Progenitor cell of endocrine pancreas (in vitro differentiated cells): ENCODE data around the gene CD226. TPM values are rescaled to one million over a fixed set of nuclear protein-coding genes. Genes with fewer than 3 reads are reported as not detected.

ENCODE experiments used
- DNase-seq: peaks from one replicate; pipeline ENCODE4 v3.0.0; 2021; ENCODE audit warnings: low spot score; ENCODE audit not compliant: unreplicated experiment
- H3K27ac Mint-ChIP-seq: 2 replicates; pipeline ENCODE4 v1.8.0; 2021; ENCODE audit warnings: mild to moderate bottlenecking, moderate library complexity, mixed read lengths
- H3K27me3 Mint-ChIP-seq: 2 replicates; pipeline ENCODE4 v1.8.0; 2021; ENCODE audit warnings: mixed read lengths
- H3K36me3 Mint-ChIP-seq: 2 replicates; pipeline ENCODE4 v1.8.0; 2022; ENCODE audit warnings: mixed read lengths; ENCODE audit not compliant: insufficient read depth
- H3K4me1 Mint-ChIP-seq: 2 replicates; pipeline ENCODE4 v1.8.0; 2021; ENCODE audit warnings: low read depth, mixed read lengths
- H3K4me3 Mint-ChIP-seq: 2 replicates; pipeline ENCODE4 v1.8.0; 2021; ENCODE audit warnings: low read depth, mild to moderate bottlenecking, moderate library complexity, mixed read lengths
- H3K9me3 Mint-ChIP-seq: 2 replicates; pipeline ENCODE4 v1.8.0; 2021; ENCODE audit warnings: low read depth, mixed read lengths
- total RNA-seq: library from RNA; stranded (reverse); gene quantifications from 2 replicates; pipeline ENCODE4 v1.2.1, GENCODE V29; 2021
- TF ChIP-seq, protein P1 (sequence below): fragments of 200-600 bp; sonication (generic); IDR thresholded peaks from one replicate; pipeline ENCODE4 v1.5.0; 2021; ENCODE audit warnings: antibody characterized with exemption, mild to moderate bottlenecking; ENCODE audit not compliant: unreplicated experiment

CD226 gene
- total RNA-seq, 1 donor from 2014 or later, result 0.55 TPM

DNA sequence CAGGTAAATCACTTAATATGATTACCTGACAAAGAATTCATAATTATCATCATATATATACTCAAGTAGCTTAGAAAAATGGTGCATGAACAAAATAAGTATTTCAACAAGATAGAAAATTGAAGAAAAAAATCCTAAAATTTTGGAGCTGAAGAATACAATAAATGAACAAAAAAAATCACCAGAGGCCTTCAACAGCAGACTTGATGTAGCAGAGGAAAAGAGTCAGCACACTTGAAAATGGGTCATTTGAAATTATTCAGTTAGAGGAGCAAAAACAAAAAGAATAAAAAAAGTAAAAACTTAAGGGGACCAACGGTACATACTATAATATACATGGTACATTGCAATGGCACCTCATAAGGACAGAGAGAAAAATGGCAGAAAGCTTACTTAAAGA, 40.2 kb upstream of the CD226 start:
- Mint-ChIP-seq H3K4me1 (no peaks in the 10 kb centered on the region), H3K4me3 (no peak overlapping the region), H3K27ac (no peak overlapping the region), H3K27me3 (no peaks in the 10 kb centered on the region), H3K36me3 (peaks cover 6% of the 10 kb centered on the region), H3K9me3 (peaks cover 3% of the 10 kb centered on the region)
- TF ChIP-seq, protein P1, sequence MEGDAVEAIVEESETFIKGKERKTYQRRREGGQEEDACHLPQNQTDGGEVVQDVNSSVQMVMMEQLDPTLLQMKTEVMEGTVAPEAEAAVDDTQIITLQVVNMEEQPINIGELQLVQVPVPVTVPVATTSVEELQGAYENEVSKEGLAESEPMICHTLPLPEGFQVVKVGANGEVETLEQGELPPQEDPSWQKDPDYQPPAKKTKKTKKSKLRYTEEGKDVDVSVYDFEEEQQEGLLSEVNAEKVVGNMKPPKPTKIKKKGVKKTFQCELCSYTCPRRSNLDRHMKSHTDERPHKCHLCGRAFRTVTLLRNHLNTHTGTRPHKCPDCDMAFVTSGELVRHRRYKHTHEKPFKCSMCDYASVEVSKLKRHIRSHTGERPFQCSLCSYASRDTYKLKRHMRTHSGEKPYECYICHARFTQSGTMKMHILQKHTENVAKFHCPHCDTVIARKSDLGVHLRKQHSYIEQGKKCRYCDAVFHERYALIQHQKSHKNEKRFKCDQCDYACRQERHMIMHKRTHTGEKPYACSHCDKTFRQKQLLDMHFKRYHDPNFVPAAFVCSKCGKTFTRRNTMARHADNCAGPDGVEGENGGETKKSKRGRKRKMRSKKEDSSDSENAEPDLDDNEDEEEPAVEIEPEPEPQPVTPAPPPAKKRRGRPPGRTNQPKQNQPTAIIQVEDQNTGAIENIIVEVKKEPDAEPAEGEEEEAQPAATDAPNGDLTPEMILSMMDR, result no peak
- DNase-seq, result no peak

DNA sequence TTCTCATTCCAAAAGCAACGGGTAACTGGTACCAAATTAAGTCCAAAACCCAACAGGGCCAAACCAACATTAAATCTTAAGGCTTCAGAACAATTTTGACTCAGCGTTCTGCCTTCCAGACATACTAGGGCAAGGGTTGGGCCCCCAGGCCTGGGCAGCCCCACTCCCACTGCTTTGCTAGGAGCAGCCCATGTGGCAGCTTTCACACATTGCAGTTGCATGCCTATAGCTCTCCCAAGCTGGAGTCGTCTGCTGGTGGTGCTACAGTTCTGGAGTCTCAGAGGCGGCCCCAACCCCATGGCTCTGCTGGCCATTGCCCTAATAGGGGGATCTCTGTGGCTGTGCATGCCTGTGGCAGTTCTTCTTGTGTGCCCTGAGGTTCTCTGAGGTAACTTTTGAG, 37.6 kb upstream of the CD226 start:
- TF ChIP-seq, protein P1, result no peak
- Mint-ChIP-seq H3K27ac (no peak overlapping the region), H3K27me3 (no peaks in the 10 kb centered on the region), H3K4me1 (no peaks in the 10 kb centered on the region), H3K36me3 (peaks cover 4% of the 10 kb centered on the region), H3K9me3 (no peaks in the 10 kb centered on the region), H3K4me3 (no peak overlapping the region)
- no peak for DNase-seq

DNA sequence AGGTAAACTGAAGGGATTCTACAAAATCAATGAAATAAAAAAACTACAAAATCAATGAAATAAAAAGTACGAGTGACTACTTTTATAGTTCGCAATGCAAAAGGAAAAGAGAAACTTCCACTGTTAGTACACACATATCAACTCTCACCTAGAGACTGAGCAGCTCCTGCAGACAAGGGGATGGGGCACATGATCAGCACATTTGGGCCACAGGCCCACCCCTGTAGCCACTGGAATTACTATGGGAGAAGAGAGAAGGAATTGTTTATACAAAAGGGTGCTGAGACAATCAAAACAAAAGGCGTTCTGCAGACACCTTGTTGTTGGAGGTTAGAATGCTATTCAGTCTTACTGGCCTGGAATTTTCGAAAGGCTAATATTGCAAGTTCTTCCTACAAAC, 34.7 kb upstream of the CD226 start:
- no peaks in the 10 kb centered on the region for H3K4me1 Mint-ChIP-seq
- TF ChIP-seq, protein P1, result no peak
- H3K36me3 Mint-ChIP-seq, result peaks cover under 1% of the 10 kb centered on the region
- H3K27ac Mint-ChIP-seq, result no peak overlapping the region
- DNase-seq, result no peak
- H3K9me3 Mint-ChIP-seq, result no peaks in the 10 kb centered on the region
- H3K4me3 Mint-ChIP-seq, result no peak overlapping the region
- H3K27me3 Mint-ChIP-seq, result no peaks in the 10 kb centered on the region

DNA sequence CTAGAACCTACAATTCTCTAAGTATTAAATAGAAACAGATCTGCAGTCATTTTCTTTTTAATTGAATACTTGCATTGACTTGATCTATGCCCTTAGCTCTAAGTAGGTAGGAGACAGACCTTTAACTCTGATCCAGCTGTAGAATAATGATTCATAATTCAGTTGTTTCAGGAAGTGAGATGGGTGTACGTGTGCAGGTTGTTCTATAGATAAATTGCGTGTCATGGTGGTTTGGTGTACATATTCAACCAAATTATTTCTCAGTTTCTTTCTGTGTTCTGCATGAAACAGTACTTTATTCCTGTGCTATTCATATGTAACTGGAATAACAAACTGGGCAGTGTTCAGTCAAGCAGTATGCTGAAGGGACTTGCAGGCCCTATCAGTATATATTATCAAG, 34.3 kb upstream of the CD226 start:
- Mint-ChIP-seq H3K36me3 (peaks cover 2% of the 10 kb centered on the region), H3K4me3 (no peak overlapping the region), H3K27ac (no peak overlapping the region), H3K9me3 (peaks cover 4% of the 10 kb centered on the region), H3K27me3 (no peaks in the 10 kb centered on the region), H3K4me1 (no peaks in the 10 kb centered on the region)
- DNase-seq, result no peak
- TF ChIP-seq, protein P1, result no peak

DNA sequence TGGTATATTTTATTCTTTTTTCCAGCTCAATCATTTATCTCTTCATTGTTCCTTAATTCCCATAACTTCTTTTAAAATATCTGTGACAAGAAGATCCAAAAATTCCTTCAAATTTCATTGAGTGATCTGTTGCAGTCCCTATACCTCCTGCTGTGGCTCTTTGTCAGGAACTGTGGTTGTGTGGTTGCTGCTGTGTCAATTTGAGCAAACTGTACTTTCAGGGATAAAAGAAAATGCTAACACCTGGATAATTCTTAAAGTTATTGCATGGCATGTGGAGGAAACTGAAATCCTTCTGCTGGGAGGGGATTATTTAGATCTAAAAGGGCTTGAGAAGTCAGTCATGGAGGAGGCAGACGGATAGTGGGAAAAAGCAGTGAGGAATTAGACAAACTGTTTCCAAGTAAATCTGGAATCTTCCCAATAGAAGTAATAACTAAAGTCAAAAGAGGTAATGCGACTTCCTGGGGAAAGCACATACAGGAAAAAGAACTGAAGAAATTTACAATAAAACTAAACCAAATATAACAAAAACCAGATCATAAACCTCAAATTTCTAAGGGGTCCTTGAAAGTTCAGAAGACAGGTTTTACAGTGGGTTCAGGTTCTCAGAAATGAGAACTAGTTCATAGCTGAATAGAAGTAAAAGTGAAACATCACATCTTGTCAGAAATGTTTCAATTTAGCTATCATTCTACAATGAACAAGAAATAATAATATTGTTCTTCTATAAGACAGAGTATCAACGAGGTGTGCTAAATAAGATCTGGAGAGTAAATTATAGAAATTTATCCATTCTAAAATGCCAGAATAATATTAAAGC, 33.5 kb upstream of the CD226 start:
- DNase-seq, result no peak
- peaks cover 9% of the 10 kb centered on the region for H3K9me3 Mint-ChIP-seq
- no peaks in the 10 kb centered on the region for H3K4me1 Mint-ChIP-seq
- no peaks in the 10 kb centered on the region for H3K27me3 Mint-ChIP-seq
- no peak overlapping the region for H3K27ac Mint-ChIP-seq
- TF ChIP-seq, protein P1, result no peak
- H3K36me3 Mint-ChIP-seq, result peaks cover 4% of the 10 kb centered on the region
- H3K4me3 Mint-ChIP-seq, result no peak overlapping the region
